ENCODE results near the gene NTRK1. TPM values are rescaled to one million over a fixed set of nuclear protein-coding genes. Genes with fewer than 3 reads are reported as not detected.
A peak's percentile ranks its signal among the peaks of the same experiment; 100 is the strongest.

The NTRK1 gene
- total RNA-seq, 3 donors from 2014 or later (not counting 1 experiment from before 2014, with no cell fraction given), result 1.7 to 16.7 (median 2.4) TPM

DNA sequence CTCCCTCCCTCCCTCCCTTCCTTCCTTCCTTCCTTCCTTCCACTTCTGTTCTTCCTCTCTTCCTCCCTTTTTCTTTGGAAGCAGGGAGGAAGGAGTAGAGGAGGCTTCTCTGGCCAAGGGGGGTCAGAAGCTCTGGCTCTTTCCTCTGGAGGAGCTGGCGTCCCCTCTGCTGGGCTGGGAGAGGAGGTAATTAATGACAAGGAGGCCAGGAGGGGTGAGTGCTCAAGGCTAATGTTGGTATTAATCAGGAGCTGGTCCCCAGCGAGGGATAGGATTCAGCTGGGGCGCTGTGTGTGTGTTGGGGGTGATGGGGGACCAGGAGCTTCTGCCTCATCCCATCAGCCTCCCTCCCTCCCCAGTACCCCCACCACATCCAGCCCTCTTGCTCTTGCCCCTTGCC is 26.7 kb downstream of the NTRK1 start:
- H3K9me3 ChIP-seq (ENCODE audit: control insufficient read depth, insufficient read depth, low read length), result no peaks in the 10 kb centered on the region
- Mint-ChIP-seq H3K36me3 (no peaks in the 10 kb centered on the region), H3K4me3 (no peak overlapping the region), H3K27ac (no peak overlapping the region), H3K9me3 (no peaks in the 10 kb centered on the region), H3K4me1 (peaks cover 8 to 11% of the 10 kb centered on the region in 2 donors), H3K27me3 (ENCODE audit: low read depth in 2 of 2) (peaks cover 27 to 41% of the 10 kb centered on the region in 2 donors)
- intact Hi-C loops (cut with micrococcal nuclease), result no loop called here
- ATAC-seq, result no peak
- H3K4me1 ChIP-seq (ENCODE audit: control insufficient read depth, insufficient read depth, low read length), result peaks cover 5% of the 10 kb centered on the region
- H3K36me3 ChIP-seq (ENCODE audit: control insufficient read depth, insufficient read depth, low read length), result no peaks in the 10 kb centered on the region
- peaks cover 12% of the 10 kb centered on the region for H3K27me3 ChIP-seq (ENCODE audit: control insufficient read depth, insufficient read depth, low read length)
- WGBS (ENCODE audit: insufficient coverage), result 63% methylated on average over 1 of the region's 3 CpGs
- H3K27ac ChIP-seq (ENCODE audit: low read length), result no peak overlapping the region
- DNase-seq, result no peak
- H3K4me3 ChIP-seq (ENCODE audit: low read length), result no peak overlapping the region
- TF ChIP-seq, protein P1, sequence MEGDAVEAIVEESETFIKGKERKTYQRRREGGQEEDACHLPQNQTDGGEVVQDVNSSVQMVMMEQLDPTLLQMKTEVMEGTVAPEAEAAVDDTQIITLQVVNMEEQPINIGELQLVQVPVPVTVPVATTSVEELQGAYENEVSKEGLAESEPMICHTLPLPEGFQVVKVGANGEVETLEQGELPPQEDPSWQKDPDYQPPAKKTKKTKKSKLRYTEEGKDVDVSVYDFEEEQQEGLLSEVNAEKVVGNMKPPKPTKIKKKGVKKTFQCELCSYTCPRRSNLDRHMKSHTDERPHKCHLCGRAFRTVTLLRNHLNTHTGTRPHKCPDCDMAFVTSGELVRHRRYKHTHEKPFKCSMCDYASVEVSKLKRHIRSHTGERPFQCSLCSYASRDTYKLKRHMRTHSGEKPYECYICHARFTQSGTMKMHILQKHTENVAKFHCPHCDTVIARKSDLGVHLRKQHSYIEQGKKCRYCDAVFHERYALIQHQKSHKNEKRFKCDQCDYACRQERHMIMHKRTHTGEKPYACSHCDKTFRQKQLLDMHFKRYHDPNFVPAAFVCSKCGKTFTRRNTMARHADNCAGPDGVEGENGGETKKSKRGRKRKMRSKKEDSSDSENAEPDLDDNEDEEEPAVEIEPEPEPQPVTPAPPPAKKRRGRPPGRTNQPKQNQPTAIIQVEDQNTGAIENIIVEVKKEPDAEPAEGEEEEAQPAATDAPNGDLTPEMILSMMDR (IDR thresholded peaks at IDR 0.05), result no peak

DNA sequence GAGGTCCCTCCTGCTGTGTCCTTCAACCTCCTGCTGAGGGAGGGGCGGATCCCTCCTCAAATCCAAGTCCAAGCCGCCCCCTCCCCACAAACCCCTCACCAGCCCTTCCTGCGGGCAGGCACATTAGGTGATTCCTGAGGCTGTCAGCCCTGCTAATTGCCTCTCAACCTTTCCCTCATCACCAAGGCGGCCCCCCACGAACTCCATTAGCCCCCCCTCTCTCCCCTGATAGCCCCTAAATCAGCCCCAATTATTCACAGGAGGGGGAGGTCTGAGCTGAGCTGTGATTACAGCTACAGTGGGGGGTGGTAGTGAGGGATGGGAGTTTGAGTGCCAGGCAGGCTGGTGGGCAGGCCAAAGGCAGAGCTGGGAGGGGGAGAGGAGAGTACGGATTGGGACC is 27.1 kb downstream of the NTRK1 start:
- Mint-ChIP-seq H3K36me3 (no peaks in the 10 kb centered on the region), H3K9me3 (no peaks in the 10 kb centered on the region), H3K27ac (no peak overlapping the region), H3K27me3 (ENCODE audit: low read depth in 2 of 2) (peaks cover 27 to 43% of the 10 kb centered on the region in 2 donors), H3K4me1 (peaks cover 8 to 15% of the 10 kb centered on the region in 2 donors), H3K4me3 (no peak overlapping the region)
- Histone ChIP-seq H3K27ac (ENCODE audit: low read length) (no peak overlapping the region), H3K36me3 (ENCODE audit: control insufficient read depth, insufficient read depth, low read length) (no peaks in the 10 kb centered on the region), H3K4me1 (ENCODE audit: control insufficient read depth, insufficient read depth, low read length) (peaks cover 9% of the 10 kb centered on the region), H3K4me3 (ENCODE audit: low read length) (no peak overlapping the region), H3K27me3 (ENCODE audit: control insufficient read depth, insufficient read depth, low read length) (peaks cover 15% of the 10 kb centered on the region), H3K9me3 (ENCODE audit: control insufficient read depth, insufficient read depth, low read length) (no peaks in the 10 kb centered on the region)
- 68% methylated on average over 4 of the region's 6 CpGs for WGBS (ENCODE audit: insufficient coverage)
- DNase-seq (no peak), ATAC-seq (no peak)
- TF ChIP-seq, protein P1 (IDR thresholded peaks at IDR 0.05), result no peak
- intact Hi-C loops (cut with micrococcal nuclease), result no loop called here

DNA sequence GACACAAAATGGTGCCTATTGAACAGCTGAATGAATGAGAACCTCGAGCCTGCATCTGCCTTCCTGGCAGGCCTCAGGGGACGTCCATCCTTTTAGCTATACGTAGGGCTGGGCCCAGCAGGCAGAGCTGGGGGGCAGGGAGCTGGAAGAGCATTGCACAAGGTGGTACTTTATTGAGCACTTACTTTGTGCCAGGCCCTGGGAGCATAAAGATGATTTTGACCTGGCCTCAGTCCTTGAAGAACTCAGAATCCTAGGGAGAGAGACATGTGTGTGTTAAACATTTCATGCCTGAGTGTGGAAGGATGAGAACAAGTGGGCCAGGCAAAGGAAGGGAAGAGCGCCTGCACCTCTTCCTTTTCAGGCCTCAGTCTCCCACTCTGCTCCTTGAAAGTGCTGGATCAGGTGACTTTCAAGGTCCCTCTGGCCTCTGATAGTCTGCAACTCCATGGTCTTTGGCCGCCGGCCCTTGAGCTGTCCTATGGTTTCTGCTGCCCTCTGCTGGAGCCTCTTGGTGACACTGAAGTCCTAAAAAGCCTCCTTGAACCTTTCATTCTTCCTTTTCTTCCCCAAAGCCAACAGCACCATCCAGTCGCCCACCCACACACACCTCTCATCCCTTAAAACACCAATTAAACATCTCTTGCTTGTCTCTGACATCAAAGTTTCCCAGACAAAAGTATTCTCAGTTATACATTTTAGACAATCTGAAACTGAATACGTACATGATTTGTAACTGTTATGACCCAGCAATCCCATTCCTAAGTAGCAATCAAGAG is 29.3 kb downstream of the NTRK1 start:
- TF ChIP-seq, protein P1 (IDR thresholded peaks at IDR 0.05), result peak; percentile 78
- H3K27me3 ChIP-seq (ENCODE audit: control insufficient read depth, insufficient read depth, low read length), result peaks cover 29% of the 10 kb centered on the region
- no peak overlapping the region for H3K4me3 ChIP-seq (ENCODE audit: low read length)
- no peak overlapping the region for H3K27ac Mint-ChIP-seq
- peak; percentile 38 to 53 (median 45) for ATAC-seq
- H3K36me3 Mint-ChIP-seq, result no peaks in the 10 kb centered on the region
- WGBS (ENCODE audit: insufficient coverage), result 43% methylated on average over 8 of the region's 8 CpGs
- peak; percentile 44 to 73 for DNase-seq
- intact Hi-C loops (cut with micrococcal nuclease), result loop anchor here (1.0 to 2.0 kb wide), 4 partner anchors 51 to 201 kb away; no protein-coding TSS in a partner anchor
- no peaks in the 10 kb centered on the region for H3K9me3 ChIP-seq (ENCODE audit: control insufficient read depth, insufficient read depth, low read length)
- H3K4me1 Mint-ChIP-seq, result peaks cover 8 to 21% of the 10 kb centered on the region in 2 donors
- no peaks in the 10 kb centered on the region for H3K9me3 Mint-ChIP-seq
- H3K4me1 ChIP-seq (ENCODE audit: control insufficient read depth, insufficient read depth, low read length), result peaks cover 20% of the 10 kb centered on the region
- H3K4me3 Mint-ChIP-seq, result peak overlapping the region; percentile 29
- no peaks in the 10 kb centered on the region for H3K36me3 ChIP-seq (ENCODE audit: control insufficient read depth, insufficient read depth, low read length)
- H3K27me3 Mint-ChIP-seq (ENCODE audit: low read depth in 2 of 2), result peaks cover 30 to 46% of the 10 kb centered on the region in 2 donors
- no peak overlapping the region for H3K27ac ChIP-seq (ENCODE audit: low read length)
